Keratinocyte (primary cell): ENCODE data around the gene SLC44A3.

Source experiments
- CTCF ChIP-seq, 3 experiments: IDR thresholded peaks in 1 of 3; conservative IDR thresholded peaks in 1 of 3; optimal IDR thresholded peaks in 1 of 3; 2 replicates in 2 of 3; 3 replicates in 1 of 3; pipeline versions ENCODE3 to v1.5.1; 2011; ENCODE audit warnings: low read length in 3 of 3, mild to moderate bottlenecking in 3 of 3, moderate library complexity in 2 of 3, control low read depth in 1 of 3, inconsistent platforms in 1 of 3; ENCODE audit not compliant: insufficient read depth in 2 of 3; ENCODE audit errors: extremely low read depth in 1 of 3
- EZH2 ChIP-seq: IDR thresholded peaks from one replicate; pipeline ENCODE4 v1.6.1; 2012; ENCODE audit warnings: inconsistent platforms, mild to moderate bottlenecking, low read length, moderate library complexity

- TF ChIP-seq CTCF (optimal IDR thresholded peaks at IDR 0.05 in 1 of 3, IDR thresholded peaks at IDR 0.05 in 1 of 3, conservative IDR thresholded peaks at IDR 0.05 in 1 of 3; ENCODE audit: extremely low read depth in 1 of 3, insufficient read depth in 2 of 3, low read length in 3 of 3) (no peak), EZH2 (no peak)
Observed at GRCh38 chr1:94790670-94791069, 29.5 kb upstream of the SLC44A3 start.
